Ectodermal cell (in vitro differentiated cells): ENCODE data around the gene GPR39.
"Not testable (repeated sequence)": the region's sequence is repeated elsewhere in the genome, so short reads cannot be mapped to it uniquely, and the experiment has no call there.

ENCODE experiments used
- H3K27ac ChIP-seq: 2 replicates; pipeline ENCODE4 v1.7.0; 2013; ENCODE audit warnings: mild to moderate bottlenecking, low read depth, low read length; ENCODE audit not compliant: insufficient read depth, poor library complexity, severe bottlenecking
- H3K27me3 ChIP-seq: 2 replicates; pipeline ENCODE4 v1.7.0; 2013; ENCODE audit warnings: mild to moderate bottlenecking, low read length; ENCODE audit not compliant: insufficient read depth, control insufficient read depth, poor library complexity, severe bottlenecking
- H3K36me3 ChIP-seq: one replicate; pipeline ENCODE4 v1.7.0; 2013; ENCODE audit warnings: low read length; ENCODE audit not compliant: control insufficient read depth, insufficient read depth
- H3K4me1 ChIP-seq: one replicate; pipeline ENCODE4 v1.7.0; 2013; ENCODE audit warnings: low read length; ENCODE audit not compliant: control insufficient read depth, insufficient read depth
- H3K4me3 ChIP-seq: 2 replicates; pipeline ENCODE4 v1.7.0; 2013; ENCODE audit warnings: low read depth, low read length, control low read depth; ENCODE audit not compliant: insufficient read depth
- H3K9me3 ChIP-seq: 2 replicates; pipeline ENCODE4 v1.7.0; 2013; ENCODE audit warnings: mild to moderate bottlenecking, low read length, moderate library complexity; ENCODE audit not compliant: control insufficient read depth
- WGBS, 2 experiments: methylation state at CpG; one replicate each; pipeline ENCODE4 v1.1.7; 2013; ENCODE audit warnings: missing lambda C conversion rate in 2 of 2; 5-methylcytosine and 5-hydroxymethylcytosine counted together

Gene GPR39

GRCh38 chr2:132387126-132387525, 29.5 kb upstream of the GPR39 start:
- Histone ChIP-seq H3K4me3 (no peak overlapping the region), H3K9me3 (no peaks in the 10 kb centered on the region), H3K36me3 (no peaks in the 10 kb centered on the region), H3K27me3 (peaks cover 40% of the 10 kb centered on the region), H3K4me1 (peaks cover 10% of the 10 kb centered on the region), H3K27ac (no peak overlapping the region)
- WGBS, 2 experiments: 86 to 100% methylated on average over 1 of the region's 1 CpG

- Histone ChIP-seq H3K4me3 (no peak overlapping the region), H3K36me3 (no peaks in the 10 kb centered on the region), H3K27ac (no peak overlapping the region), H3K27me3 (peaks cover 45% of the 10 kb centered on the region), H3K9me3 (no peaks in the 10 kb centered on the region), H3K4me1 (peaks cover 10% of the 10 kb centered on the region)
- 85 to 97% methylated on average over 3 of the region's 3 CpGs for WGBS, 2 experiments
Measured at GRCh38 chr2:132390076-132390475, 26.5 kb upstream of the GPR39 start.

- Histone ChIP-seq H3K36me3 (no peaks in the 10 kb centered on the region), H3K27ac (no peak overlapping the region), H3K9me3 (no peaks in the 10 kb centered on the region), H3K4me3 (no peak overlapping the region), H3K27me3 (peaks cover 34% of the 10 kb centered on the region), H3K4me1 (peaks cover 10% of the 10 kb centered on the region)
- 88 to 92% methylated on average over 3 of the region's 3 CpGs for WGBS, 2 experiments
Measured at GRCh38 chr2:132391378-132391777, 25.2 kb upstream of the GPR39 start.

GRCh38 chr2:132392221-132392620, 24.4 kb upstream of the GPR39 start:
- no peaks in the 10 kb centered on the region for H3K36me3 ChIP-seq
- peaks cover 10% of the 10 kb centered on the region for H3K4me1 ChIP-seq
- H3K9me3 ChIP-seq: no peaks in the 10 kb centered on the region
- H3K27ac ChIP-seq: no peak overlapping the region
- H3K27me3 ChIP-seq: peaks cover 33% of the 10 kb centered on the region
- WGBS, 2 experiments: 0 to 3% methylated on average over 2 of the region's 2 CpGs
- H3K4me3 ChIP-seq: no peak overlapping the region

- Histone ChIP-seq H3K36me3 (no peaks in the 10 kb centered on the region), H3K27ac (no peak overlapping the region), H3K4me3 (no peak overlapping the region), H3K27me3 (peaks cover 33% of the 10 kb centered on the region), H3K9me3 (no peaks in the 10 kb centered on the region), H3K4me1 (peaks cover 10% of the 10 kb centered on the region)
- 81 to 84% methylated on average over 6 to 7 of the region's 7 CpGs for WGBS, 2 experiments
Measured at GRCh38 chr2:132392879-132393278, 23.7 kb upstream of the GPR39 start.

- not testable (repeated sequence) for H3K9me3 ChIP-seq, H3K4me3 ChIP-seq, H3K27ac ChIP-seq, H3K36me3 ChIP-seq
- 69 to 74% methylated on average over 3 of the region's 3 CpGs for WGBS, 2 experiments
- Histone ChIP-seq H3K27me3 (peaks cover 11% of the 10 kb centered on the region), H3K4me1 (peaks cover 10% of the 10 kb centered on the region)
Measured at GRCh38 chr2:132397042-132397441, 19.6 kb upstream of the GPR39 start.

GRCh38 chr2:132400169-132400900, 16.3 kb upstream of the GPR39 start:
- Histone ChIP-seq H3K4me1 (no peaks in the 10 kb centered on the region), H3K9me3 (no peaks in the 10 kb centered on the region), H3K27ac (no peak overlapping the region), H3K4me3 (no peak overlapping the region), H3K27me3 (no peaks in the 10 kb centered on the region), H3K36me3 (no peaks in the 10 kb centered on the region)
- WGBS, 2 experiments: 80 to 84% methylated on average over 2 of the region's 2 CpGs

GRCh38 chr2:132400901-132401240, 15.7 kb upstream of the GPR39 start:
- H3K27ac ChIP-seq: no peak overlapping the region
- no peaks in the 10 kb centered on the region for H3K4me1 ChIP-seq
- no peaks in the 10 kb centered on the region for H3K27me3 ChIP-seq
- H3K9me3 ChIP-seq: no peaks in the 10 kb centered on the region
- 94 to 95% methylated on average over 2 of the region's 2 CpGs for WGBS, 2 experiments
- H3K36me3 ChIP-seq: no peaks in the 10 kb centered on the region
- no peak overlapping the region for H3K4me3 ChIP-seq

GRCh38 chr2:132401326-132401725, 15.3 kb upstream of the GPR39 start:
- no peaks in the 10 kb centered on the region for H3K4me1 ChIP-seq
- no peaks in the 10 kb centered on the region for H3K36me3 ChIP-seq
- no peaks in the 10 kb centered on the region for H3K27me3 ChIP-seq
- H3K27ac ChIP-seq: no peak overlapping the region
- 94 to 97% methylated on average over 1 to 2 of the region's 2 CpGs for WGBS, 2 experiments
- H3K9me3 ChIP-seq: no peaks in the 10 kb centered on the region
- H3K4me3 ChIP-seq: no peak overlapping the region

- 66 to 79% methylated on average over 4 of the region's 4 CpGs for WGBS, 2 experiments
Measured at GRCh38 chr2:132403146-132403545, 13.5 kb upstream of the GPR39 start.

GRCh38 chr2:132404056-132404455, 12.5 kb upstream of the GPR39 start:
- WGBS, 2 experiments: 77 to 82% methylated on average over 8 of the region's 8 CpGs
- no peaks in the 10 kb centered on the region for H3K27me3 ChIP-seq
- no peaks in the 10 kb centered on the region for H3K4me1 ChIP-seq
- H3K27ac ChIP-seq: no peak overlapping the region
- H3K4me3 ChIP-seq: no peak overlapping the region
- no peaks in the 10 kb centered on the region for H3K9me3 ChIP-seq
- H3K36me3 ChIP-seq: no peaks in the 10 kb centered on the region

More at GRCh38 chr2:132403146-132403545, 13.5 kb upstream of the GPR39 start:
- no peaks in the 10 kb centered on the region for H3K4me1 ChIP-seq
- no peak overlapping the region for H3K27ac ChIP-seq
- no peaks in the 10 kb centered on the region for H3K36me3 ChIP-seq
- H3K9me3 ChIP-seq: no peaks in the 10 kb centered on the region
- H3K4me3 ChIP-seq: no peak overlapping the region
- no peaks in the 10 kb centered on the region for H3K27me3 ChIP-seq
